Kidney epithelial cell (primary cell): Measurements from ENCODE around the gene PLA2G4C. TPM values are rescaled to one million over a fixed set of nuclear protein-coding genes. Genes with fewer than 3 reads are reported as not detected.

Experiments used
- DNase-seq: peaks from one replicate; pipeline ENCODE4 v3.0.0-alpha.2; 2010; ENCODE audit warnings: low read depth
- H3K27me3 ChIP-seq: 2 replicates; pipeline ENCODE4 v1.6.0; 2011; ENCODE audit warnings: low read length; ENCODE audit not compliant: control insufficient read depth, insufficient read depth
- H3K36me3 ChIP-seq: 2 replicates; pipeline ENCODE4 v1.5.1; 2011; ENCODE audit warnings: low read length; ENCODE audit not compliant: control insufficient read depth, insufficient read depth
- H3K4me3 ChIP-seq: 2 replicates; pipeline ENCODE4 v1.5.1; 2011; ENCODE audit warnings: low read depth, mild to moderate bottlenecking, control low read depth, low read length
- total RNA-seq: library from RNA; depleted of rRNA; stranded (reverse); fragments of >200 nt; gene quantifications from 2 replicates; pipeline ENCODE4 v1.2.3, GENCODE V29; 2015
- TF ChIP-seq, protein P1 (sequence below): IDR thresholded peaks from 2 replicates; pipeline ENCODE4 v1.5.1; 2011; ENCODE audit warnings: mild to moderate bottlenecking, moderate library complexity, low read length, control low read depth, inconsistent platforms; ENCODE audit not compliant: insufficient read depth, poor library complexity, severe bottlenecking

PLA2G4C gene
- total RNA-seq, 1 donor from 2014 or later: 21.3 TPM

DNA sequence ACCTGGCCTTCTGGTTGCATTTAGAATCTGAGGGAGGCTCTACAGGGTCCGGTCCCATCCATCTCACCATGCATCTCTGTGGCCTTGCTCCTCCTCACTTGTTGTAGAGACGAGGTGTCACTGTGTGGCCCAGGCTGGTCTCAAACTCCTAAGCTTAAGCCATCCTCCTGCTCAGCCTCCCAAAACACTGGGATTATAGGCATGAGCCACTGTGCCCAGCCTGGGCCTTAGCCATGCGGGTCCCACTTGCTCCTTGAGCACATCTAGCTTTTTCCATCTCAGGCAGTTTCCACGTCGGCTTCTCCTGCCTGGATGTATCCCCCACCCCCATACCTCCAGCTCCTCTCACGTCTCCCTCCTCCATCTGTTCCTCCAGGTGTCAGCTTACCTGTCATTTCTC lies 106.4 kb downstream of the PLA2G4C start:
- TF ChIP-seq, protein P1, sequence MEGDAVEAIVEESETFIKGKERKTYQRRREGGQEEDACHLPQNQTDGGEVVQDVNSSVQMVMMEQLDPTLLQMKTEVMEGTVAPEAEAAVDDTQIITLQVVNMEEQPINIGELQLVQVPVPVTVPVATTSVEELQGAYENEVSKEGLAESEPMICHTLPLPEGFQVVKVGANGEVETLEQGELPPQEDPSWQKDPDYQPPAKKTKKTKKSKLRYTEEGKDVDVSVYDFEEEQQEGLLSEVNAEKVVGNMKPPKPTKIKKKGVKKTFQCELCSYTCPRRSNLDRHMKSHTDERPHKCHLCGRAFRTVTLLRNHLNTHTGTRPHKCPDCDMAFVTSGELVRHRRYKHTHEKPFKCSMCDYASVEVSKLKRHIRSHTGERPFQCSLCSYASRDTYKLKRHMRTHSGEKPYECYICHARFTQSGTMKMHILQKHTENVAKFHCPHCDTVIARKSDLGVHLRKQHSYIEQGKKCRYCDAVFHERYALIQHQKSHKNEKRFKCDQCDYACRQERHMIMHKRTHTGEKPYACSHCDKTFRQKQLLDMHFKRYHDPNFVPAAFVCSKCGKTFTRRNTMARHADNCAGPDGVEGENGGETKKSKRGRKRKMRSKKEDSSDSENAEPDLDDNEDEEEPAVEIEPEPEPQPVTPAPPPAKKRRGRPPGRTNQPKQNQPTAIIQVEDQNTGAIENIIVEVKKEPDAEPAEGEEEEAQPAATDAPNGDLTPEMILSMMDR: no peak
- no peaks in the 10 kb centered on the region for H3K27me3 ChIP-seq
- H3K36me3 ChIP-seq: no peaks in the 10 kb centered on the region
- DNase-seq: no peak
- H3K4me3 ChIP-seq: no peak overlapping the region

DNA sequence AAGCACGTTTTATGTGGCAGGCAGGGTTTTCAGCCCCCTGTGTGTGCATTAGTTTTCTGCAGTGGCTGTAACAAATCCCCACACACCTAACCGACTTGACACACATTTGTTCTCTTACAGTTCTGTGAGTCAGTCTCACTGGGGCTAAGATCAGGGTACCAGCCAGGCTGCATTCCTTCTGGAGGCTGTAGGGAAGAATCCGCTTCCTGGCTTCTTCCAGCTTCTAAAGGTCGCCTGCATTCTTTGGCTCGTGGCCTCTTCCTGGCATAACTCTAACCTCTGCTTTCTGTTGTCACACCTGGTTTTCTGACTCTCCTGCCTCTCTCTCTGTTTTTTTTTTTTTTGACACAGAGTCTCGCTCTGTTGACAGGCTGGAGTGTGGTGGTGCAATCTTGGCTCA lies 109.8 kb downstream of the PLA2G4C start:
- H3K36me3 ChIP-seq: no peaks in the 10 kb centered on the region
- no peaks in the 10 kb centered on the region for H3K27me3 ChIP-seq
- TF ChIP-seq, protein P1: no peak
- DNase-seq: no peak
- no peak overlapping the region for H3K4me3 ChIP-seq

DNA sequence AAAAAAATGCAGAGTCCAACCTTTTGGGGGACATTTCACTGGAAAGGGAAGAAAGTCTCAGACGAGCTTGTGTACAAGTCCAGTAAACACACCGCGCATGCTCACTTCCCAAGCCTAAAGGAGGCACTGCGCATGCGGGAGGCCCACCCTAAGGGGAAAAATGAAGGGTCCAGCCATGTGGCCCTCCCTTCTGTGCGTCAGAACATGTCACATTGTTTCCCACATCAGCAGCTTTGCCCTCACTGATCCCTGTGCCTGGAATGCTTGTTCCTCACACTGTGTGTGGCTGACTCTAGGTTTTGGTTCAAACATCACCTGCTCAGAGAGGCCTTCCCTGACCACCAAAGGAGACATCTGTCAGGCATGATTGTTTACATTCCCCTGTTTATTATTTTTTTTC lies 111.8 kb downstream of the PLA2G4C start:
- H3K4me3 ChIP-seq: no peak overlapping the region
- TF ChIP-seq, protein P1: no peak

More for the DNA sequence above, 111.8 kb downstream of the PLA2G4C start:
- H3K27me3 ChIP-seq: no peaks in the 10 kb centered on the region
- no peaks in the 10 kb centered on the region for H3K36me3 ChIP-seq
- no peak for DNase-seq

Other genes with a start within 250 kb of the PLA2G4C start
- gene SULT2A1, start 224.5 kb downstream of the PLA2G4C start, total RNA-seq: not detected in 2 replicates
- gene BSPH1, start 118.6 kb downstream of the PLA2G4C start, total RNA-seq: not detected in 2 replicates
- not detected in 2 replicates for gene ELSPBP1, start 116.2 kb downstream of the PLA2G4C start, total RNA-seq
- gene CABP5, start 66.7 kb downstream of the PLA2G4C start, total RNA-seq: not detected in 2 replicates
- gene LIG1, start 59.5 kb upstream of the PLA2G4C start, total RNA-seq: 15.0 and 17.6 TPM in 2 replicates
- 1.6 and 1.8 TPM in 2 replicates for gene ZSWIM9, start 59.9 kb upstream of the PLA2G4C start, total RNA-seq
- 11.2 and 14.1 TPM in 2 replicates for gene CARD8, start 145.1 kb upstream of the PLA2G4C start, total RNA-seq
- gene ZNF114, start 159.3 kb upstream of the PLA2G4C start, total RNA-seq: 3.0 and 4.0 TPM in 2 replicates
- gene EMP3, start 214.7 kb upstream of the PLA2G4C start, total RNA-seq: 30.7 and 32.5 TPM in 2 replicates